SW480 (cell line): ENCODE measurements around the gene DGKH.
A peak's percentile ranks its signal among the peaks of the same experiment; 100 is the strongest.

Experiments used
- DNase-seq: peaks from one replicate; pipeline ENCODE4 v3.0.0-alpha.2; 2016; ENCODE audit warnings: low spot score

Gene DGKH

DNA sequence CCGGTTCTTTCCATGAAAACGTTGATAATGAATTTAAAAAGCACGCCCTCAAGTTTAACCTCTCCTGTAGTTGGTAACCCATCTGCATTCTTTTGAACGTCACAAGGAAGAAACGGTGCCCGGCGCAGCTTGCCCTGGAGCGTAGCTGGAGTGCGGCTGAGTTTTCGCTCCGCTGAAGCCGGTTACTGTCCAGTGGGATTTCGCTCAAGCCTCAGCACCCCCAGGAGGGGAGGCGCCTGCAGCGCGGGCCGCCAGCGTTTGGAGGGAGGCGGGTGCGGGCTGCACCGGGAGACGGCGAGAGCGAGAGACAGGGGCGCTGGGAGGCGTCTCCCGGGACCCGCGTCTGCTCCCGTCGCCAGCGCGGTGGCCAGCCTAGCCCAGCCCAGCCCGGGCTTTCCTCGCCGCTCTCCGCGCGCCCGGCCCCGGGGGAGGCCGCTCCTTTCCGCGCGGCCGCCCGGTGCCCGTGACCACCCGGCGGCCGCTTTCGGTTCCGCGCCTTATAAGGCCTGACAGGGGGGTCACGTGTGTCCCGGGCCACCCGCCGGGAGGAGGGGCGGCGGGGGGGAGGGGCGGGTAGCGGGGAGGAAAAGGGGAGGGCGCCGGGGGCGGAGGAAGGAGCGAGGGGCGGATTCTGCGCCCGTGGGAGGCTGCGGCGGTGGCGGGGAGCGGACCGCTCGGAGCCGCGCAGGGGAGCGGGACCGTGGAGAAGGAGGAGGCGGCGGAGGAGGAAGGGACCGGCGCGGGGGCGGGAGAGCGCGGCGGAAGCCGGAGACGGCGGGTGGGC, 8.3 kb upstream of the DGKH start:
- DNase-seq, result peak; percentile 80

DNA sequence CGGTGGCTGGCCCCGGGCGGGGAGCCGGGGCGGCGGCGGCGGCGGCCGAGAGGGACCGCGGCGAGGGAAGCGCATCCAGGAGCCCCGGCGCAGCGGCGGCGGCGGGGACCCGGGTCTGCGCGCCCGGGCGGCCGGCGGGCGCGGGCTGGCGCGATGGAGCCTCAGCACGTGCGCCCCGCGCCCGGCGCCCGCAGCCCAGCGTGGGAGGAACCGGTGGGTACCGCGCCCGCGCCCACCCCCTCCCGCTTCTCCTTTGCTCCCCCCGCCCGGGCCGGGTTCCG, 7.8 kb upstream of the DGKH start:
- no peak for DNase-seq

DNA sequence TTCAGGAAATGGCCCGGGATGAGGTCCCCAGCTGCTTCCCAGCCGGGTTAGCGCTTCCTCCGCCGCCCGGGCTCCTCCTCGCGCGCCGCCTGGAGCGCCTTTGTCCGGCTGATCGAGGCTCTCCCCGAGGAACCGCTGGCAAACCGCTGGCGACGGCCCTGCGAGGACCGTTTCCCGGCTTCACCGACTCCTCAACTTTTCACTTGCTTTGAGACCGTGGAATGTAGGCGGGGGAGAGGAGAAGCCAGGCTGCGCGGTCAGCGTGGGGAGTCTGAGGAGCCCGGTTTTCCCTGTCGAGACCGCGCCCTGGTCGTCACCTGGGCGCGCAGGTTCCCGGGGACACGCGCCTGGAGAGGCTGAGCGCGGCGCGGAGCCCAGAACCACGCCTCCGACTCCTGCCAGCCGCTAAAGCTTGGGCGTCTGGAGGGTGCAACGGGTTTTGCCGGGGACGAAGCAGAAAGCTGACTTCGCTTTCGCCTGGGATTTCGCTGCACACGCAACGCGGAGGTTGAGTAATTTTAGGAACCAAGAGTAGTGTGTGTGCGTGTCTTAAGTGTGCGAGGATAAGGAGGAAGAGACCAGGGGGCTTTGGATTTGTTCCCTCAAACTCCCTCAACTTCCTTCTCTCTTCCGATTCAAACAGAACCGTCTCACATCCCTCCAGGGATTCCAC, 7.3 kb upstream of the DGKH start:
- peak; percentile 74 for DNase-seq

DNA sequence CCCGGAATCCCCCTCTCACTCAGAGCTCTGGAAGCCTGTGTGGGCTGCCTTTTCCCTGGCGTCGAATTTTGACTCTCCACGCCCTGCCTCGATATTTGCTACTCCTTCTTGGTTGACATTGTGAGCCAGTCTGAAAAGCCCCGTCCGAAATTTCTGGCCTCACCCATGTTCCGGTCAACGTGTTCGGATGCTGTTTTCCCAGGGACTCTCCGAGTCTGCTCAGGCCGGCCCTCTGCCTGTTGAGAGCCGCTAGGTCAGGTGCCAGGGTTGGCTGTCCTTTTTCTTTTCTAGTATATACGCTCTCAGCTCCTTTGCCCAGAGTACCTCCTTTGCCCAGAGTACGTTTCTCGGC, 6.8 kb upstream of the DGKH start:
- peak; percentile 79 for DNase-seq

GRCh38 chr13:42043676-42044075, 4.8 kb upstream of the DGKH start:
- no peak for DNase-seq

DNA sequence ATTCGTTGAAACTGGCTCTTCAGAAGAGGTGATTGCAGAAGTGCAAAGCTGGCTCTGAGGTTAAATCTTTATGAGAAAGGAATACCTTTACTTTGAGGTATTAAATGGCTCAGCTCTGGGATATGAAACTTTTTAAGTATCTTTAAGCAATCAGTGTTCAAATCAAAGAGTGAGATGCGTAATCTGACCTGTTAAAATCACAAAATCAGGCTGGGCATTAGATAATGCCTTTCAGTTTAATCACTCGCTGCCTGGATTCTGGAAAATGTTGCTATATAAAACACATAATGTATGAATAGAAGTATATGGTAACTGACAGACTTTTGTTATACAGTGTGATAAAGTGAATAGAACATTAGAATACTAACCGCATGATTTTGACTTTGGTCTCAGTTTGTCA, 2.0 kb upstream of the DGKH start:
- no peak for DNase-seq

DNA sequence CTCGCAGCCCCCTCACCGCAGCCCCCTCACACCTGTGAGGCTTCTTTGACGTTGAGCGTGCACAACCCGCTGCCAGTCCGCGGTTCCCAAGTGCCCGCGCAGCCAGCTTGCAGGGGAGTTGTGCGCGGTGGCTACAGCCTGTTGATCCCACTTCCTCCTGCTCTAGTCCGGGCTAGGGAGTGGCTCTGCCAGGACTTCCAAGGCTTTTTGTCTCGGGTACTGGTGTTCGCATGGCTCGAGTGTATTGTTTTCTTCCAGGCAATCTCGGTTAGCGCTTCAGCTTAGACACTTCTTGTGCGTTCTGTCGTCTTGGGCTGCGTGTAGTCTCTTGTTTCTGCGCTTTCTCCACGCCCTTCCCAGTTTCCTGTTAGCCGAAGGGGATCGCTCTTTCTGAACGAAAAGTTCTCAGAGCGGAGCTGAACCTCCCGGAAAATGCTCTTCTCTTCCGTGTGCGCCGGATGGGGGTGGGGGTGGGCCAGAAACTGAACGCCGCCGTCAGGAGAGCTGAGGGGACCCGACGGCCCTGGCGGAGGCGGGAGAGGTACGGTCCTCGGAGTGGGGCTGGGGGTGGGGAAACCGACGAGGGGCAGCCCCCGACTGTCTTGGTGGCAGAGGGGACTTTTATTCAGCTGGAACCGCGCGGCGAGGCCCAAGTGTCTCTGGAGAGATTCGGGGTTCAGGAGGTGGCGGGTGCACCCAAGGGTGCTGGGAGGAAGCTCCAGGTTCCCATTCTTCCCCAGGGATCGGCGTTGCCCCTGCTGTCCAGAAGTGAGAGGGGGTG, 697 bp upstream of the DGKH start:
- peak; percentile 81 for DNase-seq

- DNase-seq, result peak; percentile 73
Observed at GRCh38 chr13:42048684-42049453, 421 bp downstream of the DGKH start.

DNA sequence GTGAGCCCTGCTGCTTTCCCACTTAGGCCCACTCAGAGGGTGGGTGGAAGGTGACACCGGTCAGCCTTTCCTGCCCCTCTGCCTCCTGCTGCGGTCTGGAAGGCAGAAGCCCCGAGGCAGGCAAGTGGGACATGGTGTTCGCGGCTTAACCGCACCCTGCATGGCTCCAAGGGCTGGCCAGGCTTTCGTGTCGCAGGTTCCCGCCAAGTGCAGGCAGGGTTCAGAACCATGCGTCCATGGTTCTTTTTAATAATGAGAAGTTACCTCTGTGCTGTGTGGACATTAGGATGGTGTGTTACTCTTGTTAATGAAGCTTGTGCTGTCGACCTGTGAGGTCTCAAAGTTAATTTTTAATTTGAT, 986 bp downstream of the DGKH start:
- DNase-seq, result no peak

GRCh38 chr13:42054798-42055499, 6.5 kb downstream of the DGKH start:
- no peak for DNase-seq

- DNase-seq, result no peak
Observed at GRCh38 chr13:42055500-42056085, 7.1 kb downstream of the DGKH start.

- no peak for DNase-seq
Observed at GRCh38 chr13:42056146-42056545, 7.7 kb downstream of the DGKH start.

GRCh38 chr13:42056583-42056982, 8.1 kb downstream of the DGKH start:
- DNase-seq, result no peak

GRCh38 chr13:42057918-42058530, 9.6 kb downstream of the DGKH start:
- no peak for DNase-seq

- DNase-seq, result no peak
Observed at GRCh38 chr13:42061943-42062342, 13.5 kb downstream of the DGKH start.

GRCh38 chr13:42063105-42063504, 14.7 kb downstream of the DGKH start:
- DNase-seq, result peak; percentile 8

GRCh38 chr13:42064259-42064658, 15.8 kb downstream of the DGKH start:
- peak; percentile 87 for DNase-seq

DNA sequence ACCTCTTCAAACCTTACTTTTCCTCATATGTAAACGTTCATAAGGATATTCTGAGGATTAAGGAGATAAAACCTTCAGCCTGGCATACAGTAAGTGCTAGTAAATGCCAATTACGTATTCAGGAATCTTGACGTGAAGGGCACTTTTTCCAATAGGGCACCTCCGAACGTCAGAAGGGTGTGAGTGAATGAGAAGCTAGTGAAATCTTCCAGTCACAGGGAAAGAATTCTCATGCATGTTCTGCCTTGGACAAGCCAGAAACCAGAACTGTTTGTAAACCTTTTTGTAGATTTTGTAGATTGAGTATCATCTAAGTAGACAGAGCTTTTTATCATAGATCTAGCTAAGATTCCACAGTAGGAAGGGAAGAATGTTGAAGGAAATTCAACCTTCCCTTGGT, 16.5 kb downstream of the DGKH start:
- DNase-seq, result no peak

- no peak for DNase-seq
Observed at GRCh38 chr13:42065414-42065813, 17.0 kb downstream of the DGKH start.

GRCh38 chr13:42066542-42066941, 18.1 kb downstream of the DGKH start:
- DNase-seq, result no peak

DNA sequence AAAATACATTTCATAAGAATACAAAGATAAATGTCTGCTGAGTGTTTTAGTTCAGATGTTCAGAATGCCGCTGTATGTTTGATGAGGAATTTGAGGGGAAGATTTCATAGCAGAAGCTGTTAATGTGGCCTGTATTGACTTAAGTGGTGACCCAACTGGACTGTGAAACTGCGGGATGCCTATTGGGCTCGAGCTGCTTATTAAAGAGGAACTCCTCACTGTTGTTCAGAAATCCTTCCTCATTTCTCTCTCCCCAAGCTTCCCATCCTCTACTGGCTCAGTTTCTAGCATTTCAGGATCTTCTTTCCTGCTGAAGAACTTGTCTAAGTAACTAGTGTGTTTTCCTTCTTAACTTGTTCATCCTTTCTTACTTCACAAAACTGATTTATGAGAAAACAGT, 20.4 kb downstream of the DGKH start:
- DNase-seq, result no peak
